CD8-positive, alpha-beta memory T cell (primary cell): ENCODE measurements around the gene RPL34. TPM values are rescaled to one million over a fixed set of nuclear protein-coding genes. Genes with fewer than 3 reads are reported as not detected.

ENCODE experiments used
- CTCF ChIA-PET: fragments of 350-600 bp; sonication (Branson Sonifier 250); formaldehyde crosslinking; loops from one replicate; lab custom pipeline; 2021; ENCODE audit warnings: antibody characterized with exemption; lab: Charles Lee
- POLR2A ChIA-PET: fragments of 350-600 bp; sonication (Branson Sonifier 250); formaldehyde crosslinking; loops from one replicate; lab custom pipeline; 2021; ENCODE audit warnings: antibody characterized with exemption; lab: Charles Lee
- DNase-seq, 5 donors: peaks; one replicate each; pipeline versions ENCODE4 v3.0.0 to v3.0.0-alpha.2; 2020 to 2022; ENCODE audit warnings: mixed read lengths in 1 of 5
- H3K27ac ChIP-seq: one replicate; pipeline ENCODE4 v1.7.0; 2013; ENCODE audit warnings: low read depth, mild to moderate bottlenecking, low read length, moderate library complexity
- H3K27me3 ChIP-seq: 2 replicates; pipeline ENCODE4 v1.7.0; 2013; ENCODE audit warnings: low read length, mild to moderate bottlenecking; ENCODE audit not compliant: insufficient read depth, poor library complexity, severe bottlenecking
- H3K36me3 ChIP-seq: 2 replicates; pipeline ENCODE4 v1.7.0; 2013; ENCODE audit warnings: mild to moderate bottlenecking, low read length, moderate library complexity; ENCODE audit not compliant: insufficient read depth
- H3K4me1 ChIP-seq: 2 replicates; pipeline ENCODE4 v1.7.0; 2013; ENCODE audit warnings: mild to moderate bottlenecking, low read length, moderate library complexity; ENCODE audit not compliant: insufficient read depth
- H3K4me3 ChIP-seq: 2 replicates; pipeline ENCODE4 v1.7.0; 2013; ENCODE audit warnings: mild to moderate bottlenecking, low read length
- H3K9me3 ChIP-seq: 2 replicates; pipeline ENCODE4 v1.7.0; 2013; ENCODE audit warnings: mild to moderate bottlenecking, low read length
- H3K27ac Mint-ChIP-seq, 8 donors: one replicate each; pipeline ENCODE4 v1.8.0; 2020 to 2021; ENCODE audit warnings: mixed read lengths in 8 of 8, mild to moderate bottlenecking in 6 of 8, inconsistent platforms in 3 of 8, moderate library complexity in 3 of 8
- H3K27me3 Mint-ChIP-seq, 2 donors: one replicate each; pipeline ENCODE4 v1.8.0; 2020 to 2021; ENCODE audit warnings: mixed read lengths in 2 of 2, mild to moderate bottlenecking in 1 of 2, moderate library complexity in 1 of 2
- H3K36me3 Mint-ChIP-seq, 3 donors: one replicate each; pipeline ENCODE4 v1.8.0; 2020 to 2021; ENCODE audit warnings: mixed read lengths in 3 of 3, inconsistent platforms in 1 of 3, mild to moderate bottlenecking in 1 of 3
- H3K4me1 Mint-ChIP-seq, 3 donors: one replicate each; pipeline ENCODE4 v1.8.0; 2020 to 2021; ENCODE audit warnings: mixed read lengths in 3 of 3, inconsistent platforms in 1 of 3, mild to moderate bottlenecking in 1 of 3
- H3K4me3 Mint-ChIP-seq, 7 donors: one replicate each; pipeline ENCODE4 v1.8.0; 2020 to 2021; ENCODE audit warnings: mixed read lengths in 7 of 7, mild to moderate bottlenecking in 6 of 7, moderate library complexity in 4 of 7, inconsistent platforms in 2 of 7
- H3K9me3 Mint-ChIP-seq, 5 donors: one replicate each; pipeline ENCODE4 v1.8.0; 2020 to 2022; ENCODE audit warnings: mixed read lengths in 5 of 5, mild to moderate bottlenecking in 3 of 5, moderate library complexity in 2 of 5, inconsistent platforms in 1 of 5
- polyA plus RNA-seq: library from polyadenylated mRNA; unstranded; fragments of 300-500 nt; fragmentation: Illumina TruSeq; gene quantifications from one replicate; pipeline ENCODE4 v1.2.3, GENCODE V29; 2021
- total RNA-seq, 2 experiments: library from RNA; stranded (reverse); gene quantifications; one replicate each; pipeline ENCODE4 v1.2.3, GENCODE V29; 2021

Gene RPL34
- total and polyA plus RNA-seq, 3 experiments from 2014 or later, result 1,392 to 3,675 (median 1,416) TPM

DNA sequence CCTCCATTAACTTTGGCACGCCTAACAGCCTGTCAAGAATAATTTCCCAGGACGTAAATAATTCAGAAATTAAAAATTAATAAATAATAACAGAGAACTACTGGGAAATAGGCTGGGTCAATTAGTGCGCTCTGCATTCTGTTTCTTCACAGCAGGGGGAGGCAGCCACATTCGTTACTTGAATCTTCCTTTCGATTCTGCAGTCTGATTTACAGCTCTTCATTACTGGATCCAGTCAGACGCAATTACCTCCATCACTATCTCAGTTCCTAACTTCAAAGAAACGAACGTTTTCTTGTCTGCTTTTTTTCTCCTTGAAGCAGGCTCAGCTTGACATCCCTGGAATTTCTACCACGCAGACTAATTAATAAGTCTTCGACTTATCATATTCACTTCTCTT, 9.0 kb upstream of the RPL34 start:
- Mint-ChIP-seq H3K36me3 (peaks cover 11 to 28% (median 15%) of the 10 kb centered on the region in 3 donors), H3K27ac (no peak overlapping the region), H3K27me3 (peaks cover 0 to 1% of the 10 kb centered on the region in 2 donors), H3K4me1 (no peaks in the 10 kb centered on the region), H3K4me3 (no peak overlapping the region), H3K9me3 (peaks cover 0 to 11% (median 3%) of the 10 kb centered on the region in 5 donors)
- Histone ChIP-seq H3K27ac (no peak overlapping the region), H3K4me1 (no peaks in the 10 kb centered on the region), H3K36me3 (no peaks in the 10 kb centered on the region), H3K4me3 (no peak overlapping the region), H3K9me3 (no peaks in the 10 kb centered on the region), H3K27me3 (no peaks in the 10 kb centered on the region)
- POLR2A ChIA-PET, result interaction anchor here (0.7 kb wide), 1 partner anchor 9 kb away, joined by 4 read pairs; no protein-coding TSS in a partner anchor
- CTCF ChIA-PET, result no interaction called here
- DNase-seq, result no peak

DNA sequence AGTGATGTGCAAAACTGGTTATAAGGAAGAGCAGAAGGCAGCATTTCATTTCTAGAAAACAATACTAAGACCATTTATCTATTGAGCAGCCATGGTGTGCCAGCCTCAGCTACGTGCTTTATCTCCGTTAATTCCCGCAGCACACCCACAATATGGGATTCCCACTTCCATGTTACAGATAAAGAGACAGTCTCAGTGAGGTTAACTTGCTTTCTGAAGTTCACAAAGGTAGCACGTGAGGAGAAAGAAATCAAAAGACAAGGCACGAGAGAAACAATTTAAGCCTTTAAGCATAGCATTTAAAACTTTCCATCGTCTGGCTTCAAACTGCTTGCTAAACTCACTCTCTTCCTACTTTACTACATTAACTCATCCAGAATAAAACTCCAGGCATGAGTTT, 8.0 kb upstream of the RPL34 start:
- no peaks in the 10 kb centered on the region for H3K4me1 Mint-ChIP-seq
- POLR2A ChIA-PET, result no interaction called here
- H3K27ac Mint-ChIP-seq, result no peak overlapping the region

DNA sequence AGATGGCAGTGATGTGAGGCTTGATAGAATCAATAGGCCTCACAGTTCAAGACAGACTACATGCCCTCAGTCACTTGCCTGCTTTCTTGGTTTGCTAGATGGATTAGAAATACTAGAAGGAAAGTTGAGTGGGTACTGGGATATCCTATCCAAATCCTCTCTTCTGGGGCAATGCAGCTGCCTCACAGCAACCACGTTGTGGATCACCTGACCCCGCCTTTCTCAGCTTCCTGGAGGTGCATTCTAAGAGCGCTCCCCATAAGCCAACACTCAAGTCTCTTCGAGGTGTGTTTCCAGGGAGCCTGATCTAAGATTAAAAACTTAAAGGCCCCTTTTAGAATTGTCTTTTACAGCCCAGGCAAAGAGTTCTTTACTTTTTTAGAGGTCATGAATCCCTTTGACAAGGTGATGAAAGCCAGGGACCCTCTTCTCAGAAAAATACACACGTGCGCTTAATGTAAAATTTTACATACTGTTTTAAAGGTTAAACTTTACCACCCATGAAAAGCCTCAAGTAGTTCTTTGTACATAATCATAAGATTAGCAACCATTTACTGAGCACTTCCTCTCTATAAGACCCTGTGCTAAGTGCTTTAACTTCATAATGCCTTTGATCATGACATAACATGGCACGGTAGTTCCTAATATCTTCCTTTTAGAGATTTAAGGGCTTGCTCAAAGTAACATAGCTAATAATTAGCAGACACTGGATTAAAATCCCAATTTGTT, 840 bp upstream of the RPL34 start:
- Mint-ChIP-seq H3K4me1 (peaks cover 46 to 56% (median 55%) of the 10 kb centered on the region in 3 donors), H3K27me3 (peaks cover 0 to 4% of the 10 kb centered on the region in 2 donors), H3K9me3 (peaks cover 0 to 11% (median 4%) of the 10 kb centered on the region in 5 donors), H3K27ac (peak overlapping the region; percentile 89 to 99 (median 94)), H3K4me3 (peak overlapping the region; percentile 87 to 98 (median 96)), H3K36me3 (peaks cover 16 to 51% (median 18%) of the 10 kb centered on the region in 3 donors)
- H3K36me3 ChIP-seq, result peaks cover 26% of the 10 kb centered on the region
- ChIA-PET POLR2A (interaction anchor here (1.9 to 2.9 kb wide), 2 partner anchors 24 to 31 kb away, joined by 9 to 20 read pairs; partner anchors contain the start of gene OSTC), CTCF (interaction anchor here (1.1 kb wide), 1 partner anchor 47 kb away, joined by 4 read pairs; no protein-coding TSS in a partner anchor)
- DNase-seq, result peak in 3 of 5 donors; percentile 13 to 54 (median 46)
- peaks cover 33% of the 10 kb centered on the region for H3K4me1 ChIP-seq
- no peaks in the 10 kb centered on the region for H3K9me3 ChIP-seq
- H3K27me3 ChIP-seq, result no peaks in the 10 kb centered on the region
- peak overlapping the region; percentile 92 for H3K27ac ChIP-seq
- peak overlapping the region; percentile 93 for H3K4me3 ChIP-seq

More for the DNA sequence above, 8.0 kb upstream of the RPL34 start:
- no peak overlapping the region for H3K4me3 ChIP-seq
- no peak for DNase-seq
- CTCF ChIA-PET, result no interaction called here
- H3K4me1 ChIP-seq, result no peaks in the 10 kb centered on the region
- Mint-ChIP-seq H3K9me3 (peaks cover 0 to 11% (median 4%) of the 10 kb centered on the region in 5 donors), H3K27me3 (peaks cover 0 to 1% of the 10 kb centered on the region in 2 donors), H3K4me3 (no peak overlapping the region), H3K36me3 (peaks cover 8 to 23% (median 15%) of the 10 kb centered on the region in 3 donors)
- H3K36me3 ChIP-seq, result no peaks in the 10 kb centered on the region
- H3K27ac ChIP-seq, result no peak overlapping the region
- H3K27me3 ChIP-seq, result no peaks in the 10 kb centered on the region
- no peaks in the 10 kb centered on the region for H3K9me3 ChIP-seq

DNA sequence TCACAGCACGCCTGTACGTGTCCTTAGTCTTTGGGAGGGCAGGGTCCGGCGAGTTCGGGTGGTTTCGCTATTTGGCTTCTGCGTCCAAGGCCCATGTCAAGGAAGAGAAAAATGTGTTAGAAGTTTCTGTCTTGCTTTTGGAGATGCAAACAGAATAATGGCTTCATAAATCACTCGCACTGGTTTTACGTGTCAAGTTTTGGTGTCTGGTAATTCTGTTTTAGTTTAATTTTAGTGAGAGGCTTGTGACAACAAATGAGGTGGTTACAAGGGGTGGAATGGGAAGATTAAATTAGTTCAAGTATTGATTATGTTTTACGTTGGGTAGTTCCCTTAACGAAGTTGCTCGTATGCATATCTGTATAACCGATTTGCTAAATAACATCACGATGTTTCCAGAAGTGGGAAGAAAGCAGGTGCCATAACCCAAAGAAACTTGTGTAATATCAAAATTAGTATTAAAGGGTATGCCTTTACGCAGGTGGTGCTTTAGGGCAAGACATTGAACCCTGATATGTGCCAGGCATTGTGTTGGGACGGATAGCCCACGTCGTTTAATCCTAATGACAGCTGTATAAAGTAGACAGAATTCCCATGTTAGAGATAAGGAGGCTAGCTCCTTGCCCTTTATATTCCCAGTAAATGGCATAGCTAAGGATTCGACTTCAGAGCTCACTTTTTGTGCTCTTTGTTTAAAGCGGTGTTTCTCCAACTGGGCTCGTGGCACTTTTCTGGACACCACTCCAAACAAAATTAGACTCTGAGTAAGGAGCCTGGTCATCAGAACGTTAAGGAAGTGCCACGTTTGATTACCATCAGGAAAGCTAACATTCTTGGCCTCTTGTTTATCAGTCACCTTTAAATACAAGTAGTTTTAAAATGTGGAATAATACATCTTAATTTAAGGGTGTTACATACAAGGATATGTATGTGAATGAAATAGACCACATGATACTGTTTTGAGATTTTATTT, 843 bp downstream of the RPL34 start:
- Mint-ChIP-seq H3K4me3 (peak overlapping the region; percentile 87 to 98 (median 96)), H3K4me1 (peaks cover 46 to 61% (median 60%) of the 10 kb centered on the region in 3 donors), H3K27ac (peak overlapping the region; percentile 89 to 99 (median 94)), H3K9me3 (peaks cover 0 to 3% (median 0%) of the 10 kb centered on the region in 5 donors), H3K36me3 (peaks cover 4 to 64% (median 25%) of the 10 kb centered on the region in 3 donors), H3K27me3 (peaks cover 0 to 4% of the 10 kb centered on the region in 2 donors)
- ChIA-PET POLR2A (interaction anchor here (0.5 to 2.9 kb wide), 5 partner anchors 10 to 632 kb away, joined by 3 to 20 read pairs (median 4); partner anchors contain the start of gene OSTC), CTCF (interaction anchor here (0.9 to 1.1 kb wide), 2 partner anchors 29 to 48 kb away, joined by 3 to 4 read pairs; no protein-coding TSS in a partner anchor)
- peak overlapping the region; percentile 93 for H3K4me3 ChIP-seq
- no peak for DNase-seq
- no peaks in the 10 kb centered on the region for H3K27me3 ChIP-seq
- H3K4me1 ChIP-seq, result peaks cover 33% of the 10 kb centered on the region
- H3K36me3 ChIP-seq, result peaks cover 37% of the 10 kb centered on the region
- H3K27ac ChIP-seq, result peak overlapping the region; percentile 92
- no peaks in the 10 kb centered on the region for H3K9me3 ChIP-seq

DNA sequence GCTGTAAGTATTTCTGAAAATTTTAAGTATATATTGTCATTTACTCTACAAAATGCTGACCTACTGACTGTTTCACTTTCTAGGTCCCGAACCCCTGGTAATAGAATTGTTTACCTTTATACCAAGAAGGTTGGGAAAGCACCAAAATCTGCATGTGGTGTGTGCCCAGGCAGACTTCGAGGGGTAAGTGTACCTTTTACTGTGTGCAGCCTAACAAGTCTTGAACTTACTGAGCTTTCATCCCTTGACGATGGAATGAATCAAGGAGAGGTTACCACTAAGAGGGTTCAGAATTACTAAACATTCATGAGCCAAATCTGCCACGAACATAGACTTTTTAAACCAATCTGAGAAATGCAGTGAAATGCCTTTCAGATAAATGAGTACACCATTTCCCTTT, 1.6 kb downstream of the RPL34 start:
- POLR2A ChIA-PET, result interaction anchor here (2.9 kb wide), 1 partner anchor 29 kb away, joined by 20 read pairs; the partner anchor contains the start of gene OSTC
- peak overlapping the region; percentile 16 to 98 (median 86) for H3K27ac Mint-ChIP-seq
- Histone ChIP-seq H3K27me3 (no peaks in the 10 kb centered on the region), H3K4me1 (peaks cover 33% of the 10 kb centered on the region), H3K4me3 (no peak overlapping the region), H3K36me3 (peaks cover 37% of the 10 kb centered on the region), H3K27ac (peak overlapping the region; percentile 25), H3K9me3 (no peaks in the 10 kb centered on the region)
- no peak for DNase-seq
- CTCF ChIA-PET, result no interaction called here
- peaks cover 0 to 68% (median 22%) of the 10 kb centered on the region in 3 donors for H3K36me3 Mint-ChIP-seq
- H3K9me3 Mint-ChIP-seq, result no peaks in the 10 kb centered on the region
- H3K4me1 Mint-ChIP-seq, result peaks cover 50 to 63% (median 61%) of the 10 kb centered on the region in 3 donors
- peaks cover 0 to 4% of the 10 kb centered on the region in 2 donors for H3K27me3 Mint-ChIP-seq
- H3K4me3 Mint-ChIP-seq, result peak overlapping the region; percentile 9 to 98 (median 48)

DNA sequence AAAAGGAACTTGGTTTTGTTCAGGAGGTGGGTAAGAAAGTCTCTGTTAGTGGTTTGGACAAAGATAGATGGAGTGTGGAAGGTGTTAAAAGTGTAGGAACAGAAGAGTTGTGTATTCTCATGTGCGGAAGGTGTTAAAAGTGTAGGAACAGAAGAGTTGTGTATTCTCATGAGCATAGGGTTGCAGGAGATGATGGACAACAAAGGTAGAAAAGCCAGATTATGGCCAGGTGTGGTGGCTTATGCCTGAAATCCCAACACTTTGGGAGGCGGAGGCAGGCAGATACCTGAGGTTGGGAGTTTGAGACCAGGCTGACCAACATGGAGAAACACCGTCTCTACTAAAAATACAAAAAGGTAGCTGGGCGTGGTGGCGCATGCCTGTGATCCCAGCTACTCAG, 2.5 kb downstream of the RPL34 start:
- ChIA-PET POLR2A (no interaction called here), CTCF (no interaction called here)
- peak overlapping the region; percentile 17 to 93 (median 70) for H3K27ac Mint-ChIP-seq
- Histone ChIP-seq H3K27me3 (no peaks in the 10 kb centered on the region), H3K36me3 (peaks cover 37% of the 10 kb centered on the region), H3K4me1 (peaks cover 33% of the 10 kb centered on the region), H3K9me3 (no peaks in the 10 kb centered on the region), H3K4me3 (no peak overlapping the region), H3K27ac (no peak overlapping the region)
- DNase-seq, result no peak
- peaks cover 0 to 4% of the 10 kb centered on the region in 2 donors for H3K27me3 Mint-ChIP-seq
- H3K4me1 Mint-ChIP-seq, result peaks cover 50 to 63% (median 61%) of the 10 kb centered on the region in 3 donors
- H3K9me3 Mint-ChIP-seq, result no peaks in the 10 kb centered on the region
- peak overlapping the region; percentile 1 to 91 (median 24) for H3K4me3 Mint-ChIP-seq
- peaks cover 0 to 69% (median 22%) of the 10 kb centered on the region in 3 donors for H3K36me3 Mint-ChIP-seq

- Histone ChIP-seq H3K27me3 (no peaks in the 10 kb centered on the region), H3K4me1 (peaks cover 24% of the 10 kb centered on the region), H3K27ac (no peak overlapping the region), H3K36me3 (peaks cover 37% of the 10 kb centered on the region), H3K4me3 (no peak overlapping the region), H3K9me3 (no peaks in the 10 kb centered on the region)
- Mint-ChIP-seq H3K4me3 (peak overlapping the region in 1 of 7 donors; percentile 66), H3K36me3 (peaks cover 0 to 83% (median 25%) of the 10 kb centered on the region in 3 donors), H3K4me1 (peaks cover 45 to 54% (median 52%) of the 10 kb centered on the region in 3 donors), H3K27ac (peak overlapping the region in 6 of 8 donors; percentile 11 to 75 (median 60)), H3K27me3 (peaks cover 0 to 3% of the 10 kb centered on the region in 2 donors), H3K9me3 (no peaks in the 10 kb centered on the region)
- ChIA-PET POLR2A (no interaction called here), CTCF (no interaction called here)
- DNase-seq, result no peak
Measured at GRCh38 chr4:108624263-108625056, 4.1 kb downstream of the RPL34 start.
